HepG2 (cell line): ENCODE data around the gene STK31. TPM values are rescaled to one million over a fixed set of nuclear protein-coding genes. Genes with fewer than 3 reads are reported as not detected.

Experiments
- ATAC-seq: fragments of 200-7000 bp; cut with Tn5 transposase; 3 replicates; pipeline ENCODE4 v1.9.1; 2020; ENCODE audit warnings: mild to moderate bottlenecking, moderate library complexity
- BruUV-seq: library from RNA; stranded (reverse); fragments of 400-500 nt; replicated peaks from 2 replicates; lab custom pipeline; 2021; lab: Mats Ljungman, UMichigan
- CTCF ChIA-PET: fragments of 300-600 bp; formaldehyde crosslinking; extraction: SDS; loops from one replicate; lab custom pipeline; 2021; ENCODE audit warnings: low total read pairs, inconsistent platforms, low intra/inter-chr PET ratio; lab: Yijun Ruan, JAX
- POLR2A ChIA-PET: fragments of 350-600 bp; sonication (Branson Sonifier 250); formaldehyde crosslinking; loops from one replicate; lab custom pipeline; 2020; ENCODE audit warnings: antibody characterized with exemption, inconsistent platforms; lab: Yijun Ruan, JAX
- DNase-seq: peaks from one replicate; pipeline ENCODE4 v3.0.0-alpha.2; 2015; ENCODE audit warnings: low spot score
- FAIRE-seq: peaks from 3 replicates; lab custom pipeline; 2011; peaks lifted over from hg19 to GRCh38; lab: Jason Lieb, UNC
- H2AFZ ChIP-seq: one replicate; pipeline ENCODE4 v1.6.1; 2011; ENCODE audit warnings: low read length, inconsistent platforms
- H3K27ac ChIP-seq: fragments of 300-600 bp; 3 replicates; pipeline ENCODE4 v1.8.0; 2011; ENCODE audit warnings: mixed run types, mild to moderate bottlenecking, mixed read lengths, low read length, inconsistent platforms; ENCODE audit not compliant: insufficient read depth; ENCODE audit errors: extremely low read length
- H3K27me3 ChIP-seq, 2 experiments: fragments of 200-600 bp in 1 of 2; 2 replicates in 1 of 2; 3 replicates in 1 of 2; pipeline versions ENCODE4 v1.6.0 to v1.8.0; 2011; ENCODE audit warnings: low read length in 2 of 2, mild to moderate bottlenecking in 2 of 2, moderate library complexity in 2 of 2, inconsistent platforms in 1 of 2; ENCODE audit not compliant: insufficient read depth in 2 of 2, control insufficient read depth in 1 of 2
- H3K36me3 ChIP-seq, 2 experiments: fragments of 200-600 bp in 1 of 2; replicated peaks in 1 of 2; 2 replicates in 1 of 2; 3 replicates in 1 of 2; pipeline versions ENCODE4 v1.5.1 to v1.8.0; 2011; ENCODE audit warnings: low read length in 2 of 2, inconsistent platforms in 1 of 2; ENCODE audit not compliant: insufficient read depth in 2 of 2, control insufficient read depth in 1 of 2
- H3K4me1 ChIP-seq: 2 replicates; pipeline ENCODE4 v1.5.1; 2012; ENCODE audit warnings: low read length, inconsistent platforms; ENCODE audit not compliant: insufficient read depth
- H3K4me2 ChIP-seq: 2 replicates; pipeline ENCODE4 v1.6.0; 2011; ENCODE audit warnings: low read depth, low read length, inconsistent platforms
- H3K4me3 ChIP-seq, 3 experiments: fragments of 200-600 bp in 1 of 3; sonication (generic), shearing (Covaris generic) in 1 of 3; replicated peaks in 1 of 3; 2 replicates each; pipeline ENCODE4 v1.5.1; 2011 to 2016; ENCODE audit warnings: low read length in 3 of 3, inconsistent platforms in 2 of 3, low read depth in 2 of 3, mild to moderate bottlenecking in 2 of 3, control low read depth in 1 of 3, mixed read lengths in 1 of 3; ENCODE audit not compliant: insufficient read depth in 1 of 3
- H3K79me2 ChIP-seq: one replicate; pipeline ENCODE4 v1.6.1; 2011; ENCODE audit warnings: low read length, inconsistent platforms; ENCODE audit not compliant: insufficient read depth
- H3K9ac ChIP-seq: 2 replicates; pipeline ENCODE4 v1.6.0; 2011; ENCODE audit warnings: mild to moderate bottlenecking, low read depth, low read length, inconsistent platforms; ENCODE audit not compliant: insufficient read depth
- H3K9me3 ChIP-seq: 2 replicates; pipeline ENCODE4 v1.5.1; 2012; ENCODE audit warnings: mild to moderate bottlenecking, low read length
- H4K20me1 ChIP-seq: 2 replicates; pipeline ENCODE4 v1.6.0; 2011; ENCODE audit warnings: inconsistent platforms, mild to moderate bottlenecking, low read length, moderate library complexity; ENCODE audit not compliant: insufficient read depth
- GTF2F1 ChIP-seq: fragments of 150-350 bp; IDR thresholded peaks from 2 replicates; pipeline ENCODE4 v1.6.1; 2014; ENCODE audit warnings: low read length
- ISL2 ChIP-seq: sonication (generic); formaldehyde crosslinking; IDR thresholded peaks from 2 replicates; pipeline ENCODE4 v1.5.0; 2020; ENCODE audit warnings: missing genetic modification reagents
- KLF15 ChIP-seq: sonication (generic); formaldehyde crosslinking; IDR thresholded peaks from 2 replicates; pipeline ENCODE4 v1.8.1; 2023; ENCODE audit warnings: borderline replicate concordance, mild to moderate bottlenecking, inconsistent platforms, missing genetic modification reagents, mixed read lengths
- PLRG1 ChIP-seq: fragments of 450-650 bp; conservative IDR thresholded peaks from 2 replicates; pipeline ENCODE4 v1.6.1; 2016
- TEAD3 ChIP-seq: optimal IDR thresholded peaks from 2 replicates; pipeline ENCODE3; 2016; ENCODE audit warnings: borderline replicate concordance
- ZC3H4 ChIP-seq: sonication (generic); formaldehyde crosslinking; IDR thresholded peaks from 2 replicates; pipeline ENCODE4 v1.4.0; 2020; ENCODE audit warnings: missing genetic modification reagents, borderline replicate concordance
- ZNF34 ChIP-seq: sonication (generic); formaldehyde crosslinking; IDR thresholded peaks from 2 replicates; pipeline ENCODE4 v1.4.0; 2020; ENCODE audit warnings: mild to moderate bottlenecking, missing genetic modification reagents, borderline replicate concordance
- ZNF383 ChIP-seq: sonication (generic); formaldehyde crosslinking; IDR thresholded peaks from 2 replicates; pipeline ENCODE4 v1.4.0; 2020; ENCODE audit warnings: missing genetic modification reagents, mild to moderate bottlenecking, borderline replicate concordance
- ZNF589 ChIP-seq: sonication (generic); formaldehyde crosslinking; conservative IDR thresholded peaks from 2 replicates; pipeline ENCODE4 v1.8.0; 2022; ENCODE audit warnings: mild to moderate bottlenecking, moderate library complexity, missing genetic modification reagents
- ZNF766 ChIP-seq: sonication (generic); formaldehyde crosslinking; IDR thresholded peaks from 2 replicates; pipeline ENCODE4 v1.5.0; 2020; ENCODE audit warnings: missing genetic modification reagents, borderline replicate concordance
- ZSCAN29 ChIP-seq: sonication (generic); formaldehyde crosslinking; conservative IDR thresholded peaks from 2 replicates; pipeline ENCODE4 v1.4.0; 2020; ENCODE audit warnings: mild to moderate bottlenecking, missing genetic modification reagents
- WGBS: methylation state at CpG from one replicate; pipeline ENCODE4 v1.1.6; 2017; ENCODE audit warnings: low lambda C conversion rate; 5-methylcytosine and 5-hydroxymethylcytosine counted together
- in situ Hi-C: cut with HindIII; loops from 2 replicates; pipeline ENCODE4 v1.10.0; 2017; ENCODE audit warnings: low pct_unique_long_range_greater_than_20kb; ENCODE audit not compliant: extremely low pct_ligation_motif_present
- intact Hi-C: fragments of 100-400 bp; cut with micrococcal nuclease; formaldehyde crosslinking; loops from one replicate; pipeline ENCODE4 v1.10.0; 2022; ENCODE audit not compliant: unreplicated experiment
- polyA plus RNA-seq, 8 experiments: library from polyadenylated mRNA; depleted of rRNA in 3 of 8; stranded (reverse) in 7 of 8; unstranded in 1 of 8; fragments of >200 nt; fragmentation: Illumina TruSeq in 4 of 8; extraction: Trizol in 4 of 8; gene quantifications; 2 replicates each; pipeline versions ENCODE4 v1.2.1 to v1.2.3, GENCODE V29; 2011 to 2016; ENCODE audit warnings: low read depth in 4 of 8, missing spikeins in 1 of 8, mixed read lengths in 1 of 8; ENCODE audit not compliant: insufficient read depth in 1 of 8
- total RNA-seq, 5 experiments: library from RNA; depleted of rRNA; stranded (reverse); fragments of >200 nt; fragmentation: Illumina TruSeq; extraction: Trizol; gene quantifications; 2 replicates each; pipeline ENCODE4 v1.2.3, GENCODE V29; 2016; ENCODE audit warnings: low read depth in 1 of 5
- TF ChIP-seq, protein P1 (sequence below): sonication (generic); formaldehyde crosslinking; IDR thresholded peaks from 2 replicates; pipeline ENCODE4 v1.4.0; 2020; ENCODE audit warnings: missing genetic modification reagents
- TF ChIP-seq, protein P2 (sequence below): sonication (generic); formaldehyde crosslinking; IDR thresholded peaks from 2 replicates; pipeline ENCODE4 v1.5.1; 2020; ENCODE audit warnings: mild to moderate bottlenecking, moderate library complexity, missing genetic modification reagents

Gene STK31
- total and polyA plus RNA-seq, 2 of the 13 experiments (the other 11 are each of a cell fraction or from before 2014, with no cell fraction given): not detected

DNA sequence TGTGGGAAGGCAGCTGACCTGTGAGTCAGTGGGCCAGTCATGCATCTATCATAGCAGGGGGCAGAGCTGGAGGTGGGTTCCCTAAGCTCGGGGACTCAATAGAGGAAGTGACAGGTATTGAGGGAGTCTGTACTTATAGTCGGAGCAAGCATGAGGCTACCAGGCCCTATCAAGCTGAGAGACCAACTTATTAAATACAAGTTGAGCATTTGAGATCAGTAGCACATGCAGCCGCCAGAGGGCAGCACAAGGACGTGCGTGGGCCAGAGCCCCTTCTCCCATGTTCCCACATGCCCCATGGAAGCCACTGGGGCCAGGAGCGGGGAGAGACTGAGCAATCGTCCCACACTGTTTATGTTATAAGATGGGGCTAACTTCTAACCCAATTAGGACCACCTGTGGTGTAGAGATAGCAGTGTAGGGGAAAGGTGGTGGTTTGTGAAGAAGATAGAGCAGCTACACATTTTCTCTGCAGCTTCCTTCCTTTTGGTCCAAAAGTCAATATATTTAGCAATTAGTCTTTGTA lies 13.0 kb upstream of the STK31 start (continued):
- no peak for TF ChIP-seq KLF15 (CRISPR knock-in tag)
- no peak for TF ChIP-seq GTF2F1
- no peak for TF ChIP-seq ZNF766 (CRISPR knock-in tag)
- TF ChIP-seq ZC3H4 (CRISPR knock-in tag): no peak
- TF ChIP-seq, protein P1, sequence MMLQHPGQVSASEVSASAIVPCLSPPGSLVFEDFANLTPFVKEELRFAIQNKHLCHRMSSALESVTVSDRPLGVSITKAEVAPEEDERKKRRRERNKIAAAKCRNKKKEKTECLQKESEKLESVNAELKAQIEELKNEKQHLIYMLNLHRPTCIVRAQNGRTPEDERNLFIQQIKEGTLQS (CRISPR knock-in tag): no peak
- no peak for TF ChIP-seq ZNF589
- TF ChIP-seq, protein P2, sequence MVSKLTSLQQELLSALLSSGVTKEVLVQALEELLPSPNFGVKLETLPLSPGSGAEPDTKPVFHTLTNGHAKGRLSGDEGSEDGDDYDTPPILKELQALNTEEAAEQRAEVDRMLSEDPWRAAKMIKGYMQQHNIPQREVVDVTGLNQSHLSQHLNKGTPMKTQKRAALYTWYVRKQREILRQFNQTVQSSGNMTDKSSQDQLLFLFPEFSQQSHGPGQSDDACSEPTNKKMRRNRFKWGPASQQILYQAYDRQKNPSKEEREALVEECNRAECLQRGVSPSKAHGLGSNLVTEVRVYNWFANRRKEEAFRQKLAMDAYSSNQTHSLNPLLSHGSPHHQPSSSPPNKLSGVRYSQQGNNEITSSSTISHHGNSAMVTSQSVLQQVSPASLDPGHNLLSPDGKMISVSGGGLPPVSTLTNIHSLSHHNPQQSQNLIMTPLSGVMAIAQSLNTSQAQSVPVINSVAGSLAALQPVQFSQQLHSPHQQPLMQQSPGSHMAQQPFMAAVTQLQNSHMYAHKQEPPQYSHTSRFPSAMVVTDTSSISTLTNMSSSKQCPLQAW: 0 out of 2 replicates have a peak, but pooled peaks have one; percentile 43

DNA sequence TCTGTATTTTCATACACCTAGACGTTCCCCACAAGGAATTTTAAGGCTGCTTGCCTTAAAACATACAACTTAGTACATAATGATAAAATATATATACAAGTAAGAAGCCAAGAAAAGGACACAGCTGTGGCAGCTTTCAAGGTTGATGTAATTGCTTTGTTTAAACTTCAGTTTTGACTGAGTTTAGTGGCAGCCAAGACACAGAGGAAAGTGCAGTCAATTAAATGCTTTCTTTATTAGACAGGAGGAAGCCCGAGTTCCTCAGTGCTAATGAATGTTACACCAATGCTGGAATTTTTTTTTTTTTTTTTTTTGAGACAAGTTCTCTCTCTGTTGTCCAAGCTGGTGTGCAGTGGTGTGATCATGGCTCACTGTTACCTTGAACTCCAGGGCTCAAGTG lies 11.2 kb upstream of the STK31 start:
- POLR2A ChIA-PET: no interaction called here

More for the DNA sequence above, 11.2 kb upstream of the STK31 start:
- in situ Hi-C loops: no loop called here
- intact Hi-C loops: loop anchor here (5.0 kb wide), 1 partner anchor 42 kb away; no protein-coding TSS in a partner anchor
- Histone ChIP-seq H3K9ac (no peak overlapping the region), H3K4me2 (no peak overlapping the region), H3K27ac (no peak overlapping the region), H3K4me3 (no peak overlapping the region), H3K79me2 (no peaks in the 10 kb centered on the region), H3K4me1 (no peaks in the 10 kb centered on the region), H4K20me1 (no peaks in the 10 kb centered on the region), H2AFZ (no peak overlapping the region), H3K36me3 (no peaks in the 10 kb centered on the region), H3K9me3 (no peaks in the 10 kb centered on the region), H3K27me3 (no peaks in the 10 kb centered on the region)
- 0% methylated on average over 2 of the region's 2 CpGs for WGBS
- FAIRE-seq (no peak), ATAC-seq (no peak), DNase-seq (no peak)
- CTCF ChIA-PET: no interaction called here
- BruUV-seq: no TSS peak
- no peak for TF ChIP-seq ISL2 (CRISPR knock-in tag)
- no peak for TF ChIP-seq ZSCAN29 (CRISPR knock-in tag)
- no peak for TF ChIP-seq PLRG1
- TF ChIP-seq TEAD3 (CRISPR knock-in tag): no peak
- no peak for TF ChIP-seq ZNF34
- TF ChIP-seq ZNF383 (CRISPR knock-in tag): no peak
- TF ChIP-seq, all 625 proteins: peak for 0
